ENCODE measurements around the gene PPP1R1B.

Gene PPP1R1B

DNA sequence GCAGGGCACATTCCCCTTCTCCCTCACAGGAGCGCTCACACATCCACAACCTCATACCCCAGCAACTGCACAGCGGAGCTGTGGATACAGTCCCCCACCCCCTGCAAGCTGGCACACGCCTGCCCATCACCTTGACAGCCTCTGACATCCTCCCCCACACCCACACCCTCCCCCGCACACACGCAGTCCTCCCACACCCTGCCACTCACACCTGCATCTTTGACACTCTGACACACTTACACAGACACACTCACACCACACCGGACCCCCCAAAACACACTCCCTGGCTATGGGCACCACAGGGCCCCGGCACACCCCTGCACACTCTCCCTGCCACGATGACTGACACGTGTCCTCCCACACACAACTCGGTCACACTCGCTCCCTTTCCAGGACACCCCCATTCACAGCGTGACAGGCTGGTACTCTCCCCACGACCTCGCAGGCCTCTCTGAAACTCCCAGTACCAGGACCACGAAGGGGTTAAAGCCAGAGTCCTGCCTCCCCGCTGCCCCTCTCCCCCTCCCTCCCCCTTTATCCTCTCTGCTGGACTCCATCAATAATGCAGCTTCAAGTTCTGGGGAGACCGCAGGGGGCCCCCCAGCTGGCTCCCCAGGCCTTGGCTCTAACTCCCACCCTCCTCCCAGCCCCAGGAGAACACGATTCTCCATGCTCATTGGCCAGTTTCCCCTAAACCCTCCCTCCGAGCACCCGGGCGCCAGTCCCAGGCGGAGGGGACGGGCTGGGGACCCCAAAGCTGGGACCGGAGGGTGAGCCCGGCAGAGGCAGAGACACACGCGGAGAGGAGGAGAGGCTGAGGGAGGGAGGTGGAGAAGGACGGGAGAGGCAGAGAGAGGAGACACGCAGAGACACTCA, at the start of gene PPP1R1B:
PPP1R1B (plus strand) TSS at position 782 of the 876 bp plus-strand sequence. CDS start 441 bp downstream, outside the sequence.
- no peak for TF ChIP-seq CTCF (IDR thresholded peaks at IDR 0.05; ENCODE audit: borderline replicate concordance, insufficient read depth, low read depth, low read length)
- no peak within 1 kb of the TSS for H3K4me3 ChIP-seq (ENCODE audit: low read depth, low read length)

DNA sequence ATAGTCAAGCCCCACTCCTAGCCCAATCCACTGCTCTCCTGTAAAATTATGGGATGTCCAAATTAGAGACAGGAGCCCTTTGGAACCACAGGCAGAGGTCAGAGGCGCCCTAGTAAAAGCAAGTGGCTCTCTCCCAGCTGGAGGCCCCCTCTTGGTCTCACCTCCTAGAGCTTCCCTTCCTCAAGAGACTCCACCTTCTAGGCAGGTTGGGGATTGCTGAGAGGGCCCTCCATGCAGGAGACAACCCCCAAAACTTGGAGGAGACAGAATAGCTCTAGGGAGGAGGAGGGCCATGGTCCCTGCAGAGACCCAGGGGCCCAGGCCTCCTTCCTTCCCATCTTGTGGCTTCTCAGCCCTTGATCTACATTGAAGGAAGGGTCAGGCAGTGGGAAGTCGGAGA, 48.5 kb upstream of the PPP1R1B start:
- no peak for TF ChIP-seq CTCF (IDR thresholded peaks at IDR 0.05; ENCODE audit: borderline replicate concordance, insufficient read depth, low read depth, low read length)
- no peak overlapping the region for H3K4me3 ChIP-seq (ENCODE audit: low read depth, low read length)

DNA sequence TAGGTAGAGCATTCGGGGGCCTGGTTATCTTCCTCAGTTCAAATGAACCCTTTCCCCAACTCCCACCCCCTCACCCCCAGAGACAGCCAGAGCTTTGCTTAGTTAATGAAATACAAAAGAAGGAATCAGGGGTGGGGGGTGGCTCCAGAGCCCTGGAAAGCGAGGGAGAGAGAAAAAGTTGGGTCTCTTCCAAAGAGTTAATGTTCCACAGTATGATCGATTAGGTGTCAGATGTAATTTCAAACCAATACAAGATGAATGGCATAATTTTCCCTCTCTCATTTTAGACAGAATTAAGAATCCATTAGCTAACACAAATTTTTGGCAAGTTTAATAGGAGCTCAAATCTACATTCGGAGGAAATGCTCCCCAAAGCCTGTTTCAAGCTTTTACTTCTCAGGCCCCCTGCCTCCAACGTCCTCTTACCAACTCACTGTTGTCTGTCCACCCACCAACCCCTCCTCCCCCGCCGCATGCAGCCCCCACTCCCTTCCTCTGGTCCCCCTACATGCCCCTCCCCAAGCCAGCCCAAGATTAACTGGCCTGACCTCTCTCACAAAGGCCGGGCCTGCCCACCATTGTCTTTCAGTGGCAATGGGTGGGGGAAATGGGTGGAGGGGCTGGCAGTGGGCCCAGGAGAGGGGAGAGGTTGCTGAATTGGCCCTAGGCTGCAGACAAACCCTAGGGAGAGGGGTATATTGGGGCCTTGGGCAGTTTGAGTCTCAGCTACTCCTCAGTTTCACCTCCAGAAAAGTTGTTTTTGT, 47.3 kb upstream of the PPP1R1B start:
- no peak overlapping the region for H3K4me3 ChIP-seq (ENCODE audit: low read depth, low read length)

DNA sequence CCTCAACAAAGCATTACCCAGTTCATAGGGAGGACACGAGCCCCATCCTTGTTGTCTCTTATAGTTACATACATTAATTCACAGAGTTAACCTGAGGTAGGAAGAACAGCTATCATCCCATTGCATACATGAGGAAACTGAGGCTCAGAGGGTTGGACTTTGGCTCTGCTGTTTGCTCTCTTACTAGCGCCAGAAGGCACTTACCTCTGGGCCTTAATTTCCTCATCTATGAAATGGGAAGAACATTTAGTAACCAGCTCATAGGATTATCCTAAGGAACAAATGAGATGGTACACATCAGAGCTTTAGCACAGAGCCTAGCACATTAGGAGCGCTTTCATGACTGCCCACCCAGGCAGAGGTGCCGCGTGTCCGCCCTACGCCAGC, 46.7 kb upstream of the PPP1R1B start:
- no peak for TF ChIP-seq CTCF (IDR thresholded peaks at IDR 0.05; ENCODE audit: borderline replicate concordance, insufficient read depth, low read depth, low read length)
- H3K4me3 ChIP-seq (ENCODE audit: low read depth, low read length), result no peak overlapping the region

More for the DNA sequence above, 47.3 kb upstream of the PPP1R1B start:
- no peak for TF ChIP-seq CTCF (IDR thresholded peaks at IDR 0.05; ENCODE audit: borderline replicate concordance, insufficient read depth, low read depth, low read length)

- no peak overlapping the region for H3K4me3 ChIP-seq (ENCODE audit: low read depth, low read length)
- TF ChIP-seq CTCF (IDR thresholded peaks at IDR 0.05; ENCODE audit: borderline replicate concordance, insufficient read depth, low read depth, low read length), result no peak
These were observed 45.5 kb upstream of the PPP1R1B start for GRCh38 chr17:39581071-39581758.

GRCh38 chr17:39581759-39582085, 45.0 kb upstream of the PPP1R1B start:
- H3K4me3 ChIP-seq (ENCODE audit: low read depth, low read length), result no peak overlapping the region
- TF ChIP-seq CTCF (IDR thresholded peaks at IDR 0.05; ENCODE audit: borderline replicate concordance, insufficient read depth, low read depth, low read length), result no peak

All from GM12875 (cell line).